Keratinocyte (primary cell): Measurements from ENCODE around the gene BFSP2. TPM values are rescaled to one million over a fixed set of nuclear protein-coding genes. Genes with fewer than 3 reads are reported as not detected.
A peak's percentile ranks its signal among the peaks of the same experiment; 100 is the strongest.

Source experiments
- DNase-seq: peaks from one replicate; pipeline ENCODE4 v3.0.0-alpha.2; 2011; ENCODE audit warnings: low read depth, missing footprints, low spot score
- FAIRE-seq: peaks from 2 replicates; lab custom pipeline; 2011; peaks lifted over from hg19 to GRCh38; lab: Jason Lieb, UNC
- H2AFZ ChIP-seq: 2 replicates; pipeline ENCODE4 v1.6.0; 2012; ENCODE audit warnings: low read length, control low read depth, inconsistent platforms; ENCODE audit not compliant: control insufficient read depth
- H3K27ac ChIP-seq: 2 replicates; pipeline ENCODE4 v1.5.1; 2011; ENCODE audit warnings: low read length; ENCODE audit not compliant: control insufficient read depth, insufficient read depth
- H3K27me3 ChIP-seq: 3 replicates; pipeline ENCODE4 v1.6.0; 2011; ENCODE audit warnings: low read length; ENCODE audit not compliant: control insufficient read depth, insufficient read depth; ENCODE audit errors: extremely low read depth
- H3K36me3 ChIP-seq, 2 experiments: 2 replicates in 1 of 2; 3 replicates in 1 of 2; pipeline ENCODE4 v1.5.1; 2011; ENCODE audit warnings: low read length in 2 of 2, mild to moderate bottlenecking in 1 of 2; ENCODE audit not compliant: control insufficient read depth in 2 of 2, insufficient read depth in 2 of 2; ENCODE audit errors: extremely low read depth in 1 of 2
- H3K4me1 ChIP-seq: 3 replicates; pipeline ENCODE4 v1.5.1; 2011; ENCODE audit warnings: low read length; ENCODE audit not compliant: control insufficient read depth, insufficient read depth; ENCODE audit errors: extremely low read depth
- H3K4me2 ChIP-seq: 3 replicates; pipeline ENCODE4 v1.6.0; 2011; ENCODE audit warnings: low read depth, low read length; ENCODE audit not compliant: control insufficient read depth, insufficient read depth; ENCODE audit errors: extremely low read depth
- H3K4me3 ChIP-seq, 3 experiments: fragments of 200-600 bp in 1 of 3; sonication (generic) in 1 of 3; 2 replicates in 2 of 3; 3 replicates in 1 of 3; pipeline ENCODE4 v1.5.1; 2011 to 2016; ENCODE audit warnings: low read length in 3 of 3, mild to moderate bottlenecking in 3 of 3, control low read depth in 2 of 3, inconsistent platforms in 1 of 3, low read depth in 1 of 3, mixed read lengths in 1 of 3, mixed run types in 1 of 3, moderate library complexity in 1 of 3; ENCODE audit not compliant: control insufficient read depth in 2 of 3, insufficient read depth in 2 of 3; ENCODE audit errors: extremely low read depth in 1 of 3
- H3K79me2 ChIP-seq: 2 replicates; pipeline ENCODE4 v1.6.0; 2012; ENCODE audit warnings: low read length; ENCODE audit not compliant: control insufficient read depth, insufficient read depth
- H3K9ac ChIP-seq: 3 replicates; pipeline ENCODE4 v1.6.0; 2011; ENCODE audit warnings: low read length; ENCODE audit not compliant: control insufficient read depth, insufficient read depth; ENCODE audit errors: extremely low read depth
- H3K9me1 ChIP-seq: 3 replicates; pipeline ENCODE4 v1.6.0; 2011; ENCODE audit warnings: low read length; ENCODE audit not compliant: control insufficient read depth, insufficient read depth; ENCODE audit errors: extremely low read depth
- H3K9me3 ChIP-seq: 2 replicates; pipeline ENCODE4 v1.5.1; 2012; ENCODE audit warnings: low read depth, low read length; ENCODE audit not compliant: control insufficient read depth
- H4K20me1 ChIP-seq: 3 replicates; pipeline ENCODE4 v1.6.0; 2011; ENCODE audit warnings: low read length; ENCODE audit not compliant: control insufficient read depth, insufficient read depth; ENCODE audit errors: extremely low read depth
- CTCF ChIP-seq, 3 experiments: IDR thresholded peaks in 1 of 3; conservative IDR thresholded peaks in 1 of 3; optimal IDR thresholded peaks in 1 of 3; 2 replicates in 2 of 3; 3 replicates in 1 of 3; pipeline versions ENCODE3 to v1.5.1; 2011; ENCODE audit warnings: low read length in 3 of 3, mild to moderate bottlenecking in 3 of 3, moderate library complexity in 2 of 3, control low read depth in 1 of 3, inconsistent platforms in 1 of 3; ENCODE audit not compliant: insufficient read depth in 2 of 3; ENCODE audit errors: extremely low read depth in 1 of 3
- EZH2 ChIP-seq: IDR thresholded peaks from one replicate; pipeline ENCODE4 v1.6.1; 2012; ENCODE audit warnings: inconsistent platforms, mild to moderate bottlenecking, low read length, moderate library complexity
- dilution Hi-C: fragments of 300-500 bp; cut with MboI; formaldehyde crosslinking; loops from one replicate; pipeline ENCODE4 v1.7.0; 2020; ENCODE audit warnings: low sequenced_read_pairs; ENCODE audit not compliant: extremely low pct_ligation_motif_present
- polyA plus RNA-seq, 5 experiments: library from polyadenylated mRNA; depleted of rRNA in 3 of 5; stranded (reverse) in 3 of 5; stranded (forward) in 1 of 5; unstranded in 1 of 5; fragments of >200 nt; gene quantifications; 1 replicate in 1 of 5; 2 replicates in 3 of 5; 3 replicates in 1 of 5; pipeline versions ENCODE4 v1.2.1 to v1.2.3, GENCODE V29; 2011 to 2012; ENCODE audit warnings: missing spikeins in 2 of 5, low read depth in 1 of 5, low replicate concordance in 1 of 5

Gene BFSP2
- polyA plus RNA-seq, 1 donor (not counting 4 experiments of a cell fraction or from before 2014, with no cell fraction given), result not detected

GRCh38 chr3:133377396-133377795, 22.5 kb upstream of the BFSP2 start:
- Histone ChIP-seq H3K79me2 (no peaks in the 10 kb centered on the region), H3K36me3 (no peaks in the 10 kb centered on the region), H4K20me1 (no peaks in the 10 kb centered on the region), H3K9me1 (no peaks in the 10 kb centered on the region), H3K4me2 (no peak overlapping the region), H3K9me3 (no peaks in the 10 kb centered on the region), H3K4me3 (no peak overlapping the region), H2AFZ (no peak overlapping the region), H3K9ac (no peak overlapping the region), H3K4me1 (no peaks in the 10 kb centered on the region), H3K27me3 (peaks cover 18% of the 10 kb centered on the region), H3K27ac (no peak overlapping the region)
- TF ChIP-seq CTCF (optimal IDR thresholded peaks at IDR 0.05 in 1 of 3, IDR thresholded peaks at IDR 0.05 in 1 of 3, conservative IDR thresholded peaks at IDR 0.05 in 1 of 3; ENCODE audit: extremely low read depth in 1 of 3, insufficient read depth in 2 of 3, low read length in 3 of 3) (peak; percentile 55 to 57 (median 55)), EZH2 (no peak)
- DNase-seq (no peak), FAIRE-seq (peak; percentile 49)
- dilution Hi-C loops, result no loop called here

- no peaks in the 10 kb centered on the region for H3K9me1 ChIP-seq
- no peaks in the 10 kb centered on the region for H4K20me1 ChIP-seq
- H3K79me2 ChIP-seq, result no peaks in the 10 kb centered on the region
- FAIRE-seq (no peak), DNase-seq (no peak)
- no peaks in the 10 kb centered on the region for H3K9me3 ChIP-seq
- H3K9ac ChIP-seq, result no peak overlapping the region
- TF ChIP-seq CTCF (optimal IDR thresholded peaks at IDR 0.05 in 1 of 3, IDR thresholded peaks at IDR 0.05 in 1 of 3, conservative IDR thresholded peaks at IDR 0.05 in 1 of 3; ENCODE audit: extremely low read depth in 1 of 3, insufficient read depth in 2 of 3, low read length in 3 of 3), result no peak
- no peak overlapping the region for H3K4me2 ChIP-seq
- H3K4me1 ChIP-seq, result peaks cover 20% of the 10 kb centered on the region
- H3K36me3 ChIP-seq, result no peaks in the 10 kb centered on the region
- dilution Hi-C loops, result no loop called here
- no peak overlapping the region for H3K27ac ChIP-seq
- H2AFZ ChIP-seq, result no peak overlapping the region
- H3K27me3 ChIP-seq, result peaks cover 18% of the 10 kb centered on the region
- no peak overlapping the region for H3K4me3 ChIP-seq
These were observed 19.9 kb upstream of the BFSP2 start for GRCh38 chr3:133379926-133380325.
